ENCODE results near the gene EIPR1.

Gene EIPR1

DNA sequence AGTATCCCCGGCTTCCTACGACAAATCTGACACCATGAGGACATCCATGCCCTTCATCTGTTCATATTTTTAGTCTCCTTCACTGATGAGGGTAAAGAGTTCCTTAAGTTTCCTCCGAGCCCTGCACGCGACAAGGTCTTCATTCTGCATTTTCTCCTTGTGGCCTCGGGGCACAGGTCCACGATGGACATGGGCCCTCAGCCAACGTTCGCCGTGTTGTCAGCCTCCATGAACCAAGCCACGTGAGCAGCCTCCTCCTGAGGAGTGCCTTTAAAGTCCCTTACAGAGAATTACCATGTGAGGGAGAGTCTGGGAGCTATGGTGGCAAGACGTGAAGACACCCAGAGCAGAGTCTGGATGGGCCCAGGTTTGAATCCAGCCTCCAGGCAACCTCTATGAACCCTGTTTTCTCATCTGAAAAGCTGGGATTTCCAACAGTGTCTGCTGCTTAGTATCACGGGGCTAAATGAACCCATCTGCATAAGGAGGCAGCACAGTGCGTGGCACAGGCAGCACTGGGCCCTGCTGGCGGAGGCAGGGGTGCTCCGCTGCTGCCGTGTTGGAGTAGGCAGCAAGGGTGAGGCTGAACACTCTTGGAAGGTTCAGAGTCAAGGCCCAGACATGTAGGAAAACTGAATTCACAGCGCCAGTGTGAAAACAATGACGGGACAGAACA, 54.1 kb downstream of the EIPR1 start:
- Histone ChIP-seq H3K27ac (ENCODE audit: low read depth, low read length) (no peak overlapping the region), H3K9me3 (ENCODE audit: insufficient read depth, low read length) (no peaks in the 10 kb centered on the region), H2AFZ (ENCODE audit: low read depth, low read length, severe bottlenecking) (no peak overlapping the region), H3K4me2 (ENCODE audit: low read depth, low read length, poor library complexity, severe bottlenecking) (no peak overlapping the region), H3K9me2 (replicated peaks; ENCODE audit: insufficient read depth, low read length) (no peaks in the 10 kb centered on the region), H3K4me3 (ENCODE audit: insufficient read depth, low read length, poor library complexity, severe bottlenecking) (no peak overlapping the region), H3K9ac (ENCODE audit: low read length) (no peak overlapping the region), H3K36me3 (ENCODE audit: low read length) (no peaks in the 10 kb centered on the region), H3K27me3 (ENCODE audit: low read length) (no peaks in the 10 kb centered on the region), H4K20me1 (ENCODE audit: low read depth, low read length) (no peaks in the 10 kb centered on the region), H3F3A (ENCODE audit: insufficient read depth) (no peaks in the 10 kb centered on the region), H3K79me2 (ENCODE audit: insufficient read depth, low read length) (no peaks in the 10 kb centered on the region)
- TF ChIP-seq, protein P1, sequence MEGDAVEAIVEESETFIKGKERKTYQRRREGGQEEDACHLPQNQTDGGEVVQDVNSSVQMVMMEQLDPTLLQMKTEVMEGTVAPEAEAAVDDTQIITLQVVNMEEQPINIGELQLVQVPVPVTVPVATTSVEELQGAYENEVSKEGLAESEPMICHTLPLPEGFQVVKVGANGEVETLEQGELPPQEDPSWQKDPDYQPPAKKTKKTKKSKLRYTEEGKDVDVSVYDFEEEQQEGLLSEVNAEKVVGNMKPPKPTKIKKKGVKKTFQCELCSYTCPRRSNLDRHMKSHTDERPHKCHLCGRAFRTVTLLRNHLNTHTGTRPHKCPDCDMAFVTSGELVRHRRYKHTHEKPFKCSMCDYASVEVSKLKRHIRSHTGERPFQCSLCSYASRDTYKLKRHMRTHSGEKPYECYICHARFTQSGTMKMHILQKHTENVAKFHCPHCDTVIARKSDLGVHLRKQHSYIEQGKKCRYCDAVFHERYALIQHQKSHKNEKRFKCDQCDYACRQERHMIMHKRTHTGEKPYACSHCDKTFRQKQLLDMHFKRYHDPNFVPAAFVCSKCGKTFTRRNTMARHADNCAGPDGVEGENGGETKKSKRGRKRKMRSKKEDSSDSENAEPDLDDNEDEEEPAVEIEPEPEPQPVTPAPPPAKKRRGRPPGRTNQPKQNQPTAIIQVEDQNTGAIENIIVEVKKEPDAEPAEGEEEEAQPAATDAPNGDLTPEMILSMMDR (IDR thresholded peaks at IDR 0.05; ENCODE audit: insufficient read depth, low read length, poor library complexity, severe bottlenecking): no peak
- no peak for TF ChIP-seq EZH2phosphoT487 (conservative IDR thresholded peaks at IDR 0.05; ENCODE audit: low read length)

DNA sequence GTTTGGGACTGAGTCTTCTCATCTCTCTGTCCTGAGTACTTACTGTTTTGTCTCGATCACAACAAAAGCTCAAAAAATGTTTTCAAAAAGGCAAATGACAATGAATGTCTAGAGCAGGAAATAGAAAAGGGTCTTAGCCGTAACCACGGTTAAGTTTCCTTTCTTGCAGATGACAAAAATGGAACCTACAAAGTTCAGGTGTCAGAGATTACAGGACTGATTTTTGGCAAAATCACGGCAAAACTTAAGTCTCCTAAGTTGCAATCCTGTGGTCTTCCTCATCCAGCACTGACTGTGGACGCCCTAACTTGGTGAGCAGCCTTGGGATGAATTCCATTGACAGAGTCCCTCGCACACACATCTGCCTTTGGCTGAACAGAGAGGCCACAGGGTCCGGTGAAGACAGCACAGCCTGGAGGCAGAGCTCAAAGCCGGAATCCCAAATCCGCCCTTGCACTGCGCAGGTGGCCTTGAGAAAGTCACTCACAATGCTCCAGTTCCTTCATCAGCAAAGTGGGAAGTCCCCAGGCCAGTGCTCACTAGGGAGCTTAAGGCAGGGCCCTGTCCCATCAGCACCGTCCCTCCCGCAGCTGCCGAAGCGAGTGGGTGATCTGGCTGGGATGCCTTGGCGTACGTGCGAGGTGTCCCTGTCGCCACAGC, 55.2 kb downstream of the EIPR1 start:
- H4K20me1 ChIP-seq (ENCODE audit: low read depth, low read length): no peaks in the 10 kb centered on the region
- TF ChIP-seq, protein P1 (IDR thresholded peaks at IDR 0.05; ENCODE audit: insufficient read depth, low read length, poor library complexity, severe bottlenecking): no peak
- H3K9me2 ChIP-seq (replicated peaks; ENCODE audit: insufficient read depth, low read length): no peaks in the 10 kb centered on the region

DNA sequence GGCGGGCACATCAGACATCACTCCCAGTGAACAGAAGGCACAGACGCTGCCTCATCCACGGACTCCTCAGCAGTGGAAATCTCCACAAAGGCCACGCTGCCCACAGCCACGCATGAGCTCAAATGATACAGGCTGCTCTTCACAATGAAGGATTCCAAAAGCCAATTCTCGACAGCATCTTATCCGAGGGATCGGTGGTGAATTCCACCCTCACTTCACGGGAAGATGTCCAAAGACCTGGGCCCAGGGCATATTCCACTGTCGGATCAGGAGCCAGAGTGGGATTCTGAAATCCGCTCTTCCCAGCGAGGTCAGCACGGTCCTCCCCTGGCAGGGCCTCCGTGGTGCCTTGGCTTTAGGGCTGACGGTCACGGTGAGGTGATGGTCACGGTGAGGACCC, 55.8 kb downstream of the EIPR1 start:
- Histone ChIP-seq H2AFZ (ENCODE audit: low read depth, low read length, severe bottlenecking) (no peak overlapping the region), H3K9me2 (replicated peaks; ENCODE audit: insufficient read depth, low read length) (no peaks in the 10 kb centered on the region), H3K4me3 (ENCODE audit: insufficient read depth, low read length, poor library complexity, severe bottlenecking) (no peak overlapping the region), H3F3A (ENCODE audit: insufficient read depth) (no peaks in the 10 kb centered on the region), H3K9me3 (ENCODE audit: insufficient read depth, low read length) (no peaks in the 10 kb centered on the region), H3K4me2 (ENCODE audit: low read depth, low read length, poor library complexity, severe bottlenecking) (no peak overlapping the region), H4K20me1 (ENCODE audit: low read depth, low read length) (no peaks in the 10 kb centered on the region), H3K27ac (ENCODE audit: low read depth, low read length) (no peak overlapping the region), H3K79me2 (ENCODE audit: insufficient read depth, low read length) (peaks cover 6% of the 10 kb centered on the region; the same call in 1 of the 2 replicates), H3K9ac (ENCODE audit: low read length) (no peak overlapping the region), H3K27me3 (ENCODE audit: low read length) (no peaks in the 10 kb centered on the region), H3K36me3 (ENCODE audit: low read length) (no peaks in the 10 kb centered on the region)
- TF ChIP-seq, protein P1 (IDR thresholded peaks at IDR 0.05; ENCODE audit: insufficient read depth, low read length, poor library complexity, severe bottlenecking): no peak
- TF ChIP-seq EZH2phosphoT487 (conservative IDR thresholded peaks at IDR 0.05; ENCODE audit: low read length): no peak

More for the DNA sequence above, 55.2 kb downstream of the EIPR1 start:
- Histone ChIP-seq H3K9me3 (ENCODE audit: insufficient read depth, low read length) (no peaks in the 10 kb centered on the region), H3K27me3 (ENCODE audit: low read length) (no peaks in the 10 kb centered on the region), H3K79me2 (ENCODE audit: insufficient read depth, low read length) (peaks cover 6% of the 10 kb centered on the region; the same call in 1 of the 2 replicates), H3K27ac (ENCODE audit: low read depth, low read length) (no peak overlapping the region), H3F3A (ENCODE audit: insufficient read depth) (no peaks in the 10 kb centered on the region), H3K4me3 (ENCODE audit: insufficient read depth, low read length, poor library complexity, severe bottlenecking) (no peak overlapping the region), H3K4me2 (ENCODE audit: low read depth, low read length, poor library complexity, severe bottlenecking) (no peak overlapping the region), H3K36me3 (ENCODE audit: low read length) (no peaks in the 10 kb centered on the region), H3K9ac (ENCODE audit: low read length) (no peak overlapping the region), H2AFZ (ENCODE audit: low read depth, low read length, severe bottlenecking) (no peak overlapping the region)
